ENCODE measurements around the gene ZBED4.

ZBED4 gene

GRCh38 chr22:49878206-49878605, 24.6 kb downstream of the ZBED4 start:
- no peaks in the 10 kb centered on the region for H3K27me3 ChIP-seq (ENCODE audit: control insufficient read depth, low read length)
- peaks cover 96% of the 10 kb centered on the region for H3K79me2 ChIP-seq (ENCODE audit: control insufficient read depth, low read length)
- no peaks in the 10 kb centered on the region for H3F3A ChIP-seq (ENCODE audit: control insufficient read depth, insufficient read depth)

GRCh38 chr22:49879871-49880270, 26.2 kb downstream of the ZBED4 start:
- Histone ChIP-seq H3K79me2 (ENCODE audit: control insufficient read depth, low read length) (peaks cover 97% of the 10 kb centered on the region), H3K27ac (ENCODE audit: low read depth, low read length) (no peak overlapping the region)

More at GRCh38 chr22:49878206-49878605, 24.6 kb downstream of the ZBED4 start:
- Histone ChIP-seq H3K4me2 (ENCODE audit: low read length) (no peak overlapping the region), H3K27ac (ENCODE audit: low read depth, low read length) (no peak overlapping the region), H4K20me1 (ENCODE audit: control insufficient read depth, insufficient read depth, low read depth, low read length) (no peaks in the 10 kb centered on the region; the same call in 1 of the 2 replicates), H3K9me2 (replicated peaks; ENCODE audit: control insufficient read depth, low read length) (no peaks in the 10 kb centered on the region), H3K36me3 (ENCODE audit: control insufficient read depth, low read length) (peaks cover 31% of the 10 kb centered on the region), H3K9me3 (ENCODE audit: control insufficient read depth, insufficient read depth, low read length) (no peaks in the 10 kb centered on the region), H3K4me1 (ENCODE audit: control insufficient read depth, low read length) (no peaks in the 10 kb centered on the region), H3K4me3 (ENCODE audit: low read length) (no peak overlapping the region)
- TF ChIP-seq EZH2phosphoT487 (IDR thresholded peaks at IDR 0.05; ENCODE audit: borderline replicate concordance, low read length) (no peak), CTCF (IDR thresholded peaks at IDR 0.05; ENCODE audit: low read depth, low read length, poor library complexity, severe bottlenecking) (no peak)

GRCh38 chr22:49880281-49880680, 26.6 kb downstream of the ZBED4 start:
- H3K27ac ChIP-seq (ENCODE audit: low read depth, low read length) = no peak overlapping the region
- H3K36me3 ChIP-seq (ENCODE audit: control insufficient read depth, low read length) = peaks cover 49% of the 10 kb centered on the region
- no peak overlapping the region for H3K4me3 ChIP-seq (ENCODE audit: low read length)
- H3K4me2 ChIP-seq (ENCODE audit: low read length) = no peak overlapping the region
- peaks cover 97% of the 10 kb centered on the region for H3K79me2 ChIP-seq (ENCODE audit: control insufficient read depth, low read length)
- H4K20me1 ChIP-seq (ENCODE audit: control insufficient read depth, insufficient read depth, low read depth, low read length) = no peaks in the 10 kb centered on the region; the same call in 1 of the 2 replicates
- TF ChIP-seq EZH2phosphoT487 (IDR thresholded peaks at IDR 0.05; ENCODE audit: borderline replicate concordance, low read length) = no peak
- TF ChIP-seq CTCF (IDR thresholded peaks at IDR 0.05; ENCODE audit: low read depth, low read length, poor library complexity, severe bottlenecking) = no peak
- H3K9me2 ChIP-seq (replicated peaks; ENCODE audit: control insufficient read depth, low read length) = no peaks in the 10 kb centered on the region
- H3K9me3 ChIP-seq (ENCODE audit: control insufficient read depth, insufficient read depth, low read length) = no peaks in the 10 kb centered on the region
- H3K27me3 ChIP-seq (ENCODE audit: control insufficient read depth, low read length) = no peaks in the 10 kb centered on the region
- H3F3A ChIP-seq (ENCODE audit: control insufficient read depth, insufficient read depth) = no peaks in the 10 kb centered on the region
- H3K4me1 ChIP-seq (ENCODE audit: control insufficient read depth, low read length) = no peaks in the 10 kb centered on the region

More at GRCh38 chr22:49879871-49880270, 26.2 kb downstream of the ZBED4 start:
- Histone ChIP-seq H3K27me3 (ENCODE audit: control insufficient read depth, low read length) (no peaks in the 10 kb centered on the region), H4K20me1 (ENCODE audit: control insufficient read depth, insufficient read depth, low read depth, low read length) (no peaks in the 10 kb centered on the region; the same call in 1 of the 2 replicates), H3F3A (ENCODE audit: control insufficient read depth, insufficient read depth) (no peaks in the 10 kb centered on the region), H3K9me3 (ENCODE audit: control insufficient read depth, insufficient read depth, low read length) (no peaks in the 10 kb centered on the region), H3K36me3 (ENCODE audit: control insufficient read depth, low read length) (peaks cover 45% of the 10 kb centered on the region), H3K4me1 (ENCODE audit: control insufficient read depth, low read length) (no peaks in the 10 kb centered on the region), H3K9me2 (replicated peaks; ENCODE audit: control insufficient read depth, low read length) (no peaks in the 10 kb centered on the region), H3K4me3 (ENCODE audit: low read length) (no peak overlapping the region), H3K4me2 (ENCODE audit: low read length) (no peak overlapping the region)
- TF ChIP-seq EZH2phosphoT487 (IDR thresholded peaks at IDR 0.05; ENCODE audit: borderline replicate concordance, low read length) (no peak), CTCF (IDR thresholded peaks at IDR 0.05; ENCODE audit: low read depth, low read length, poor library complexity, severe bottlenecking) (no peak)
